ENCODE results near the gene HNRNPA3. TPM values are rescaled to one million over a fixed set of nuclear protein-coding genes. Genes with fewer than 3 reads are reported as not detected.

Gene HNRNPA3
- total and polyA plus RNA-seq, 2 of the 13 experiments (the other 11 are each of a cell fraction or from before 2014, with no cell fraction given), result 73.3 to 97.7 TPM

DNA sequence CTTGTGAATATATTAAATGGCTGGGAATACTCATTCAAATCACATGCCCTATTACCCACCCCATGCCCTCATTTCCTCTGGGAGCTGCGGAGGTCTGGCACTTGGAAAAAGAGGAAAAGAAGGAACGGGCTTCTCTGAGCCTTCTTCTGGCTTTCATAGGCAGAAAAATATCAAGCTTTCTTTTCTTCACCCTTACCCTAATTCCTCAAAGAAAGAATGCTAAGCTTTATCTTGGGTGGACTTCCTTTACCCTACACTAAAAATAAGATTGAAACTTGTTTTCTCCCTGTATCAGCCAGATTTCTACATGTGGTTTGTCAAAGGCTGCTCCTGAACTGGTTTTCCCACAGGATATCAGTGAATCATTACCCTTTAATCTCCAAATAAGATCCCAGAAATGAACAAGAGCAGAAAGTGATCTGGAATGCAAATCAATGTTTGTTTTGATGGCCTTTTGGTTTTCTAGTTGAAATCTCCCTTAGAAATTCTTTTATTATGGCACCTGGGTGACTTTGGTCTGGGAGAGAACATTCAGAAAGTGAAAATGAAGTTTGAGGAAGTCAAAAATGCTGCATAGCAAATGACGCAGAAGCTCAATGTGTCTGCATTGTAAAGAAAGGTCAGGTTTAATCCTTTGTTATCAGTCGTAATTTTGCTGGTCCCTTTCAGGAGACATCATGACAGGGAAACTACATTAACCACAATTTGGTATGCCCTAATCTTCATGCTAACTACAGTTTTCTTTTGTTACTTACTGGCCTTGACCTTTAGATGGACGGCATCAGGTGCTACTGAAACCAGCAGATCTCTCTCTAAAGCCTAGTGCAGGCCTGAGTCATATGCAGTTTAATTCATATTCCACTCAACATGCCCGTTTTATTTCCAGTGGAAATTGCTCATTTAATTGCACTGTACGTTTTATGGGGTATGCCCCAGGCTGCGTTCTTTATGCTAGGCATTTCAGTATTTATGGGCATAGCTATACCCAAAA is 46.6 kb upstream of the HNRNPA3 start (continued):
- TF ChIP-seq, protein P1, sequence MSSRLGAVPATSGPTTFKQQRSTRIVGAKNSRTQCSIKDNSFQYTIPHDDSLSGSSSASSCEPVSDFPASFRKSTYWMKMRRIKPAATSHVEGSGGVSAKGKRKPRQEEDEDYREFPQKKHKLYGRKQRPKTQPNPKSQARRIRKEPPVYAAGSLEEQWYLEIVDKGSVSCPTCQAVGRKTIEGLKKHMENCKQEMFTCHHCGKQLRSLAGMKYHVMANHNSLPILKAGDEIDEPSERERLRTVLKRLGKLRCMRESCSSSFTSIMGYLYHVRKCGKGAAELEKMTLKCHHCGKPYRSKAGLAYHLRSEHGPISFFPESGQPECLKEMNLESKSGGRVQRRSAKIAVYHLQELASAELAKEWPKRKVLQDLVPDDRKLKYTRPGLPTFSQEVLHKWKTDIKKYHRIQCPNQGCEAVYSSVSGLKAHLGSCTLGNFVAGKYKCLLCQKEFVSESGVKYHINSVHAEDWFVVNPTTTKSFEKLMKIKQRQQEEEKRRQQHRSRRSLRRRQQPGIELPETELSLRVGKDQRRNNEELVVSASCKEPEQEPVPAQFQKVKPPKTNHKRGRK (CRISPR knock-in tag; IDR thresholded peaks at IDR 0.05), result no peak
- TF ChIP-seq ZNF280D (CRISPR knock-in tag; IDR thresholded peaks at IDR 0.05) (no peak), ZNF546 (CRISPR knock-in tag; conservative IDR thresholded peaks at IDR 0.05) (no peak), REXO4 (CRISPR knock-in tag; IDR thresholded peaks at IDR 0.05; ENCODE audit: borderline replicate concordance) (no peak), U2AF2 (IDR thresholded peaks at IDR 0.05; ENCODE audit: low read depth, low read length) (no peak), FOSL2 (CRISPR knock-in tag; IDR thresholded peaks at IDR 0.05) (peak; percentile 77), ETV5 (CRISPR knock-in tag; IDR thresholded peaks at IDR 0.05; ENCODE audit: borderline replicate concordance) (no peak), ZNF430 (CRISPR knock-in tag; IDR thresholded peaks at IDR 0.05) (0 out of 2 replicates have a peak, but pooled peaks have one; percentile 15), BRD4 (CRISPR knock-in tag; IDR thresholded peaks at IDR 0.05) (no peak), POLR2AphosphoS5 (IDR thresholded peaks at IDR 0.05; ENCODE audit: low read depth, low read length) (0 out of 2 replicates have a peak, but pooled peaks have one; percentile 32), SRSF1 (optimal IDR thresholded peaks at IDR 0.05; ENCODE audit: low read depth, low read length) (no peak), TARDBP (CRISPR knock-in tag; IDR thresholded peaks at IDR 0.05) (peak; percentile 61), ZNF839 (CRISPR knock-in tag; IDR thresholded peaks at IDR 0.05; ENCODE audit: borderline replicate concordance) (no peak), KLF6 (CRISPR knock-in tag; IDR thresholded peaks at IDR 0.05) (no peak), RFX1 (IDR thresholded peaks at IDR 0.05) (no peak), ZNF383 (CRISPR knock-in tag; IDR thresholded peaks at IDR 0.05; ENCODE audit: borderline replicate concordance) (0 out of 2 replicates have a peak, but pooled peaks have one; percentile 48), NCOA5 (CRISPR knock-in tag; IDR thresholded peaks at IDR 0.05) (no peak)
- TF ChIP-seq, protein P2, sequence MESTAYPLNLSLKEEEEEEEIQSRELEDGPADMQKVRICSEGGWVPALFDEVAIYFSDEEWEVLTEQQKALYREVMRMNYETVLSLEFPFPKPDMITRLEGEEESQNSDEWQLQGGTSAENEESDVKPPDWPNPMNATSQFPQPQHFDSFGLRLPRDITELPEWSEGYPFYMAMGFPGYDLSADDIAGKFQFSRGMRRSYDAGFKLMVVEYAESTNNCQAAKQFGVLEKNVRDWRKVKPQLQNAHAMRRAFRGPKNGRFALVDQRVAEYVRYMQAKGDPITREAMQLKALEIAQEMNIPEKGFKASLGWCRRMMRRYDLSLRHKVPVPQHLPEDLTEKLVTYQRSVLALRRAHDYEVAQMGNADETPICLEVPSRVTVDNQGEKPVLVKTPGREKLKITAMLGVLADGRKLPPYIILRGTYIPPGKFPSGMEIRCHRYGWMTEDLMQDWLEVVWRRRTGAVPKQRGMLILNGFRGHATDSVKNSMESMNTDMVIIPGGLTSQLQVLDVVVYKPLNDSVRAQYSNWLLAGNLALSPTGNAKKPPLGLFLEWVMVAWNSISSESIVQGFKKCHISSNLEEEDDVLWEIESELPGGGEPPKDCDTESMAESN (CRISPR knock-in tag; conservative IDR thresholded peaks at IDR 0.05), result no peak
- TF ChIP-seq, protein P3, sequence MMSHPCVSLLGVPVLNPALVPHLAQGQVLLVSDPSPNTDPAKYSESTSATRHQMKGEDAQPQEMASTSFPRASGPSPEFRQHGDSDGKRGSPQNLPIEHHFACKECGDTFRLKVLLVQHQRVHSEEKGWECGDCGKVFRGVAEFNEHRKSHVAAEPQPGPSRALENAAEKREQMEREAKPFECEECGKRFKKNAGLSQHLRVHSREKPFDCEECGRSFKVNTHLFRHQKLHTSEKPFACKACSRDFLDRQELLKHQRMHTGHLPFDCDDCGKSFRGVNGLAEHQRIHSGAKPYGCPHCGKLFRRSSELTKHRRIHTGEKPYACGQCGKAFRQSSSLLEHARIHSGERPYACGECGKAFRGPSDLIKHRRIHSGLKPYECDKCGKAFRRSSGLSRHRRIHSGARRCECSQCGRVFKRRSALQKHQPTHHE (CRISPR knock-in tag; IDR thresholded peaks at IDR 0.05; ENCODE audit: borderline replicate concordance), result no peak

Data from HepG2 (cell line).